MM.1S (cell line): ENCODE data around the gene HELLS.

Source experiments
- EZH2phosphoT487 ChIP-seq: fragments of 300-600 bp; sonication (generic); IDR thresholded peaks from 2 replicates; pipeline ENCODE4 v1.6.1; 2018; ENCODE audit warnings: antibody characterized with exemption, low read length
- TF ChIP-seq, protein P1 (sequence below): fragments of 300-600 bp; sonication (generic); IDR thresholded peaks from 2 replicates; pipeline ENCODE4 v1.5.1; 2016; ENCODE audit warnings: antibody characterized with exemption, low read length, mixed read lengths

DNA sequence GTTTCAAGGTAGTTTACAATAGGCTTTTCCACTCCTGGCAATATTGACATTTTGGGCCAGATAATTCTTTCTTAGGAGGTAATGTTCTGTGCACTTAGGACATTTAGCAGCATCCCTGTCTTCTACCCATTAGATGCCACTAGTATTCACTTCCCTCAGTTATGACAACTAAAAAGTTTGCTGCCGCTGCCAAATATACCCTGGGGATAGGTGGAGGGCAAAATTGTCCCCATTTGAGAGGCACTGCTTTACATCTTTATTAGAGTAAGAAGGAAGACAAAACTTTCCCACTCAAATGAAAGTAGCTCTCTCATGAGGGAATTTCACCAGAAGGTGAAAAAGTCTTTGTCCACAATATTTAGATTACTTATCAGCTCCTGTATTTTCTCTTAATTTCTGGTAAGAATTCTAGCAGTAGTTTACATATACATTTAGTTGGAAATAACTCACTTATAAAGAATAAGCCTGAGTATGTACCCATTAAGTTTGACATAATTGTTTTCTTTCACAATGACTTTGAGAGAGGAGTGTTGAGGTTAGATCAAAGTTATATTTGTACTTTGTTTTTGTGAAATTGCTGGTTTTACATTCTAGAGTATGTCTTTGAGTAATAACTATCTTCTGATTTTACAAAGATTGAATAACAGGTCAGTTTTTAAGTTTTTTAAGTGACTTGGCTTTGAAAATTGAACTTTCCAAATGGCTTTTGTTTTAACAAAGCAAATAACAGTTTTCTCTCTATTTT, 46.0 kb downstream of the HELLS start:
- no peak for TF ChIP-seq EZH2phosphoT487
- TF ChIP-seq, protein P1, sequence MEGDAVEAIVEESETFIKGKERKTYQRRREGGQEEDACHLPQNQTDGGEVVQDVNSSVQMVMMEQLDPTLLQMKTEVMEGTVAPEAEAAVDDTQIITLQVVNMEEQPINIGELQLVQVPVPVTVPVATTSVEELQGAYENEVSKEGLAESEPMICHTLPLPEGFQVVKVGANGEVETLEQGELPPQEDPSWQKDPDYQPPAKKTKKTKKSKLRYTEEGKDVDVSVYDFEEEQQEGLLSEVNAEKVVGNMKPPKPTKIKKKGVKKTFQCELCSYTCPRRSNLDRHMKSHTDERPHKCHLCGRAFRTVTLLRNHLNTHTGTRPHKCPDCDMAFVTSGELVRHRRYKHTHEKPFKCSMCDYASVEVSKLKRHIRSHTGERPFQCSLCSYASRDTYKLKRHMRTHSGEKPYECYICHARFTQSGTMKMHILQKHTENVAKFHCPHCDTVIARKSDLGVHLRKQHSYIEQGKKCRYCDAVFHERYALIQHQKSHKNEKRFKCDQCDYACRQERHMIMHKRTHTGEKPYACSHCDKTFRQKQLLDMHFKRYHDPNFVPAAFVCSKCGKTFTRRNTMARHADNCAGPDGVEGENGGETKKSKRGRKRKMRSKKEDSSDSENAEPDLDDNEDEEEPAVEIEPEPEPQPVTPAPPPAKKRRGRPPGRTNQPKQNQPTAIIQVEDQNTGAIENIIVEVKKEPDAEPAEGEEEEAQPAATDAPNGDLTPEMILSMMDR = no peak
